ENCODE measurements around the gene OR52L1. TPM values are rescaled to one million over a fixed set of nuclear protein-coding genes. Genes with fewer than 3 reads are reported as not detected.

Gene OR52L1
- total RNA-seq, 1 experiment from 2014 or later = not detected

DNA sequence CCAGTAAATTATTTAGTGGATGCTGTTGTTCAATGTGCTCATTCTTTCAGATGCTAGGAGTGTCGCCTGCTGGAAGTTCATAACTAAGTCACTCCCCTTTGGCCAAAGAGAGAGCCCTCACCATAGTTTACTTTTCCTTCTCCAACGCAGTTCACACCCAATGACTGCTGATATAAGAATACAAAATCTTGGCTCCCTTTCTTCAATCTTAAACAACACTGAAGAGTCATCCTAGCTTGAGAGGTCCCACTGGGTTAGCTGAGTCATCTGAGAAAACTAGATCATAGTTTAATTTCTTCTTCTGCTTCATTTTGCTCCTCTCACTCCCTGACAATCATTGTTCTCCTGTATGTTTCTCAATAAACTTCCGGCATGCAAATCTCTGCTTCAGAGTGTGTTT, 5.4 kb upstream of the OR52L1 start:
- no peaks in the 10 kb centered on the region for H3K36me3 Mint-ChIP-seq (ENCODE audit: insufficient read depth, unreplicated experiment)
- TF ChIP-seq, protein P1, sequence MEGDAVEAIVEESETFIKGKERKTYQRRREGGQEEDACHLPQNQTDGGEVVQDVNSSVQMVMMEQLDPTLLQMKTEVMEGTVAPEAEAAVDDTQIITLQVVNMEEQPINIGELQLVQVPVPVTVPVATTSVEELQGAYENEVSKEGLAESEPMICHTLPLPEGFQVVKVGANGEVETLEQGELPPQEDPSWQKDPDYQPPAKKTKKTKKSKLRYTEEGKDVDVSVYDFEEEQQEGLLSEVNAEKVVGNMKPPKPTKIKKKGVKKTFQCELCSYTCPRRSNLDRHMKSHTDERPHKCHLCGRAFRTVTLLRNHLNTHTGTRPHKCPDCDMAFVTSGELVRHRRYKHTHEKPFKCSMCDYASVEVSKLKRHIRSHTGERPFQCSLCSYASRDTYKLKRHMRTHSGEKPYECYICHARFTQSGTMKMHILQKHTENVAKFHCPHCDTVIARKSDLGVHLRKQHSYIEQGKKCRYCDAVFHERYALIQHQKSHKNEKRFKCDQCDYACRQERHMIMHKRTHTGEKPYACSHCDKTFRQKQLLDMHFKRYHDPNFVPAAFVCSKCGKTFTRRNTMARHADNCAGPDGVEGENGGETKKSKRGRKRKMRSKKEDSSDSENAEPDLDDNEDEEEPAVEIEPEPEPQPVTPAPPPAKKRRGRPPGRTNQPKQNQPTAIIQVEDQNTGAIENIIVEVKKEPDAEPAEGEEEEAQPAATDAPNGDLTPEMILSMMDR (IDR thresholded peaks at IDR 0.05; ENCODE audit: unreplicated experiment) = no peak
- intact Hi-C loops (cut with micrococcal nuclease; ENCODE audit: unreplicated experiment) = loop anchor here (1.0 kb wide), 1 partner anchor 361 kb away; no protein-coding TSS in a partner anchor
- no peak overlapping the region for H3K4me3 Mint-ChIP-seq (ENCODE audit: low read depth, unreplicated experiment)
- no peaks in the 10 kb centered on the region for H3K4me1 Mint-ChIP-seq (ENCODE audit: low read depth, unreplicated experiment)
- H3K27ac Mint-ChIP-seq (ENCODE audit: unreplicated experiment) = no peak overlapping the region
- no peaks in the 10 kb centered on the region for H3K27me3 Mint-ChIP-seq (ENCODE audit: unreplicated experiment)
- CTCF ChIA-PET = interaction anchor here (1.0 kb wide), 2 partner anchors 362 to 371 kb away, joined by 7 to 9 read pairs; no protein-coding TSS in a partner anchor
- BruUV-seq (replicated peaks) = no TSS peak
- no peak for DNase-seq
- no peaks in the 10 kb centered on the region for H3K9me3 Mint-ChIP-seq (ENCODE audit: low read depth, unreplicated experiment)

DNA sequence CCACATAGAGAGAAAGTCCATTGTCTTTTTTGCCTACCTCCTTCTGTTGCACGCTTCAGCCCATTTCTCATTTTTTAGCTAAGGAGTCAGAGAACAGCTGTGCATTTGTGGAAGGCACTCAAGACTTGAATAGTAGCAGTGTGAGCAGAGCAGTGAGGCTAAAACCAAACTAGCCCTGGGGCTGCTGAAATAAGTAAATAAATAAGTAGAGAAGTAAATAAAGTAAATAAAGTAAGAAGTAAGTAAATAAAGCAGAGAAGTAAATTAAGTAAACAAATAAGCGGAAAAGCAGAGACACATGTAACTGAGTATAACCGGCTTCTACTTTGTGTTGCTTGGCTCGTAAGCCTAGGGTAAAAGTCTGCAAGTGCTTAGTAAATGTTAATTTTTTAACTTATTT, 2.4 kb upstream of the OR52L1 start:
- CTCF ChIA-PET = no interaction called here
- no peak overlapping the region for H3K4me3 Mint-ChIP-seq (ENCODE audit: low read depth, unreplicated experiment)
- intact Hi-C loops (cut with micrococcal nuclease; ENCODE audit: unreplicated experiment) = no loop called here
- H3K36me3 Mint-ChIP-seq (ENCODE audit: insufficient read depth, unreplicated experiment) = no peaks in the 10 kb centered on the region
- H3K27ac Mint-ChIP-seq (ENCODE audit: unreplicated experiment) = no peak overlapping the region
- no peak for DNase-seq
- TF ChIP-seq, protein P1 (IDR thresholded peaks at IDR 0.05; ENCODE audit: unreplicated experiment) = no peak
- H3K9me3 Mint-ChIP-seq (ENCODE audit: low read depth, unreplicated experiment) = no peaks in the 10 kb centered on the region
- H3K27me3 Mint-ChIP-seq (ENCODE audit: unreplicated experiment) = no peaks in the 10 kb centered on the region
- BruUV-seq (replicated peaks) = no TSS peak
- no peaks in the 10 kb centered on the region for H3K4me1 Mint-ChIP-seq (ENCODE audit: low read depth, unreplicated experiment)

DNA sequence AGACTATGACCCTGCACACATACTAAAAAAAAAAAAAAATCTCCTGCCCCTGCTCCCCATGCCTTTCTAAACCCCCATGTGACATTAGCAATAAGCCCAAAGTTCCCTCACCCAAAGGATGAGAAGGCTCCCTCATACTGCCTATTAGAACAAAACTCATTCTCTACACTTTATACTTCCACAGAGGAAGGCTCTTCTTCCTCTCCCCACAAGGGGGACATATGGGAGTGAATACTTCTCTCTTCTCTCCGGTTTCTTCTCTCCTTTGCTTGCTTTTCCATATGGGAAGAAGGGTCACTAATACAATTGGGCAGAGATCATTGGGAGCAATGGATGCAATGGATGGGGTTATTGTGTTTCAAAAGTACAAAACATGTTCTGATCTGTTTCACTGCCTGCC, 3.3 kb downstream of the OR52L1 start:
- no peak for DNase-seq
- Mint-ChIP-seq H3K4me1 (ENCODE audit: low read depth, unreplicated experiment) (no peaks in the 10 kb centered on the region), H3K9me3 (ENCODE audit: low read depth, unreplicated experiment) (peaks cover 5% of the 10 kb centered on the region), H3K27ac (ENCODE audit: unreplicated experiment) (no peak overlapping the region), H3K27me3 (ENCODE audit: unreplicated experiment) (no peaks in the 10 kb centered on the region), H3K4me3 (ENCODE audit: low read depth, unreplicated experiment) (no peak overlapping the region), H3K36me3 (ENCODE audit: insufficient read depth, unreplicated experiment) (no peaks in the 10 kb centered on the region)
- intact Hi-C loops (cut with micrococcal nuclease; ENCODE audit: unreplicated experiment) = no loop called here
- BruUV-seq (replicated peaks) = no TSS peak
- CTCF ChIA-PET = no interaction called here
- TF ChIP-seq, protein P1 (IDR thresholded peaks at IDR 0.05; ENCODE audit: unreplicated experiment) = no peak

DNA sequence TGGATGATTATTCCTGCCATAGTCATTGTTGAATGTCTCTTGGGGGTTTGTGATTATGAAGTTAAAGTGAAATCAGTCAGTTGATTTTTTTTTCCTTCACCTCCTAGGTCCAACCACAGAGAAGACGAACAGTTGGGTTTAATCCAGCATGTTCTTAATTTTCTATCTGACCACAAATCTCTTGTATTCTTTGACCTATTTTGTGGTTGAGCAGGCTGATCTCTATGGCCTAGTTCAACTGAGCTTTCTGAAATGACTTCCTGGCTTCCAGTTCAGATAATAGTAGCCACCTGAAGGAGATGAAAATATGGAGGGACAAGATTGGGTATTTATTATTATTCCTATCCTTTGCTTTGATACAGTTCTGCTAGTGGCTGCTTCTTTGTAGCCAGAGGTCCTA, 13.3 kb downstream of the OR52L1 start:
- H3K36me3 Mint-ChIP-seq (ENCODE audit: insufficient read depth, unreplicated experiment) = no peaks in the 10 kb centered on the region
- H3K4me1 Mint-ChIP-seq (ENCODE audit: low read depth, unreplicated experiment) = no peaks in the 10 kb centered on the region
- CTCF ChIA-PET = no interaction called here
- no peak for DNase-seq
- TF ChIP-seq, protein P1 (IDR thresholded peaks at IDR 0.05; ENCODE audit: unreplicated experiment) = no peak
- no TSS peak for BruUV-seq (replicated peaks)
- H3K27ac Mint-ChIP-seq (ENCODE audit: unreplicated experiment) = no peak overlapping the region
- H3K4me3 Mint-ChIP-seq (ENCODE audit: low read depth, unreplicated experiment) = no peak overlapping the region
- H3K9me3 Mint-ChIP-seq (ENCODE audit: low read depth, unreplicated experiment) = peaks cover 8% of the 10 kb centered on the region
- H3K27me3 Mint-ChIP-seq (ENCODE audit: unreplicated experiment) = peaks cover 12% of the 10 kb centered on the region
- intact Hi-C loops (cut with micrococcal nuclease; ENCODE audit: unreplicated experiment) = no loop called here

All from Calu3 (cell line).